Psoas muscle (tissue), 8 donors: ENCODE measurements around the gene VIPAS39. TPM values are rescaled to one million over a fixed set of nuclear protein-coding genes. Genes with fewer than 3 reads are reported as not detected.

Experiments
- ATAC-seq, 4 donors: fragments of 200-7000 bp; cut with Tn5 transposase; one replicate each; pipeline ENCODE4 v1.9.1; 2020; ENCODE audit warnings: moderate library complexity in 3 of 4, mild to moderate bottlenecking in 2 of 4
- DNase-seq, 2 donors: peaks; one replicate each; pipeline ENCODE4 v3.0.0-alpha.2; 2020
- H3K27ac ChIP-seq: fragments of 200-600 bp; one replicate; pipeline ENCODE4 v1.8.0; 2022
- H3K27me3 ChIP-seq, 3 donors: fragments of 200-600 bp in 1 of 3; one replicate each; pipeline versions ENCODE4 v1.6.1 to v1.8.0; 2013 to 2022; ENCODE audit warnings: low read length in 2 of 3, mild to moderate bottlenecking in 2 of 3, moderate library complexity in 1 of 3; ENCODE audit not compliant: insufficient read depth in 3 of 3
- H3K36me3 ChIP-seq, 2 donors: fragments of 200-600 bp in 1 of 2; one replicate each; pipeline versions ENCODE4 v1.6.1 to v1.8.0; 2013 to 2022; ENCODE audit warnings: low read depth in 1 of 2, mild to moderate bottlenecking in 1 of 2, moderate library complexity in 1 of 2; ENCODE audit not compliant: insufficient read depth in 1 of 2
- H3K4me1 ChIP-seq: fragments of 200-600 bp; one replicate; pipeline ENCODE4 v1.8.0; 2022
- H3K4me3 ChIP-seq: fragments of 200-600 bp; one replicate; pipeline ENCODE4 v1.8.0; 2022; ENCODE audit warnings: mild to moderate bottlenecking
- H3K9me3 ChIP-seq: fragments of 200-600 bp; one replicate; pipeline ENCODE4 v1.8.0; 2022
- WGBS, 3 donors: extraction: QIAGEN DNeasy Blood & Tissue Kit; methylation state at CpG; one replicate each; pipeline versions ENCODE4 v1.1.6 to v1.1.7; 2013; 5-methylcytosine and 5-hydroxymethylcytosine counted together
- intact Hi-C, 2 donors: fragments of 100-400 bp; cut with DNase I; formaldehyde crosslinking; loops; one replicate each; pipeline versions ENCODE4 v1.11.0 to v1.14.2; 2022
- polyA plus RNA-seq, 3 donors: library from polyadenylated mRNA; stranded (reverse); fragments of 200-250 nt; gene quantifications; one replicate each; pipeline ENCODE4 v1.2.3, GENCODE V29; 2013
- total RNA-seq, 4 donors: library from RNA; stranded (reverse); fragmentation: NEBNext Ultra II Directional in 2 of 4; extraction: Animal tissue kit (Norgen Biotek cat#: 25700) in 2 of 4; gene quantifications; one replicate each; pipeline versions ENCODE4 v1.2.1 to v1.2.4, GENCODE V29; 2021 to 2023
- TF ChIP-seq, protein P1 (sequence below): fragments of 200-600 bp; IDR thresholded peaks from one replicate; pipeline ENCODE4 v1.8.0; 2022; ENCODE audit warnings: antibody characterized with exemption
- donor health status: healthy with polysubstance abuse.
- donor health status: DM: no; HTN: no; CAD: no; lungs with moderate emphysema.
- donor health status: Bipolar disorder and iron deficiency.
- donor health status: healthy.
- donor health status: DM: yes; HTN: yes; CAD: no.
- donor health status: DM: no; HTN: no; CAD: no.
- donor health status: DM: no; HTN: no; CAD: no.
- donor health status: DM: yes; HTN: yes; CAD: no.

Gene VIPAS39
- total and polyA plus RNA-seq, 7 donors, result 9.6 to 22.2 (median 12.5) TPM

DNA sequence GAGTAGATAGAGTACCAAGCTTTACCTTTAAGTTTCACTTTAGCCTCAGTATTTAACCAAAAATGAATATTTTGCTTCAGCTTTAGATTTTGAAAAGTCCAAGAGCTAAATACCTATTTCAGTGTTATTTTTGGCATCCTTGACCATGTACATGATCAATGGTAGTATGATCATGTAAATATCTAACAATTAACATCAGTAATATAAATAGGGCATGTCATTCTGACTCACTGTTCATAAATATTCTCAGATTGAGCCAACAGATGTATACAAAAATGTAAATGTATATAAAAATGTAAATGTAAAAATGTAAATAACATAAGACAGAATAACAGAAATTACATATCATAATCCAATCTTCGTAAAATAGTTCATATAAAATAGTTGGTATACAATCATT lies 18.8 kb downstream of the VIPAS39 start:
- DNase-seq (no peak), ATAC-seq (no peak)
- H3K27ac ChIP-seq, result no peak overlapping the region
- 96 to 98% (median 98%) methylated on average over 1 of the region's 1 CpG for WGBS, 3 donors
- H3K9me3 ChIP-seq, result no peaks in the 10 kb centered on the region
- no peaks in the 10 kb centered on the region for H3K27me3 ChIP-seq
- intact Hi-C loops, result no loop called here
- TF ChIP-seq, protein P1, sequence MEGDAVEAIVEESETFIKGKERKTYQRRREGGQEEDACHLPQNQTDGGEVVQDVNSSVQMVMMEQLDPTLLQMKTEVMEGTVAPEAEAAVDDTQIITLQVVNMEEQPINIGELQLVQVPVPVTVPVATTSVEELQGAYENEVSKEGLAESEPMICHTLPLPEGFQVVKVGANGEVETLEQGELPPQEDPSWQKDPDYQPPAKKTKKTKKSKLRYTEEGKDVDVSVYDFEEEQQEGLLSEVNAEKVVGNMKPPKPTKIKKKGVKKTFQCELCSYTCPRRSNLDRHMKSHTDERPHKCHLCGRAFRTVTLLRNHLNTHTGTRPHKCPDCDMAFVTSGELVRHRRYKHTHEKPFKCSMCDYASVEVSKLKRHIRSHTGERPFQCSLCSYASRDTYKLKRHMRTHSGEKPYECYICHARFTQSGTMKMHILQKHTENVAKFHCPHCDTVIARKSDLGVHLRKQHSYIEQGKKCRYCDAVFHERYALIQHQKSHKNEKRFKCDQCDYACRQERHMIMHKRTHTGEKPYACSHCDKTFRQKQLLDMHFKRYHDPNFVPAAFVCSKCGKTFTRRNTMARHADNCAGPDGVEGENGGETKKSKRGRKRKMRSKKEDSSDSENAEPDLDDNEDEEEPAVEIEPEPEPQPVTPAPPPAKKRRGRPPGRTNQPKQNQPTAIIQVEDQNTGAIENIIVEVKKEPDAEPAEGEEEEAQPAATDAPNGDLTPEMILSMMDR, result no peak
- H3K36me3 ChIP-seq, result peaks cover 26 to 100% of the 10 kb centered on the region in 2 donors
- H3K4me1 ChIP-seq, result no peaks in the 10 kb centered on the region
- H3K4me3 ChIP-seq, result no peak overlapping the region

DNA sequence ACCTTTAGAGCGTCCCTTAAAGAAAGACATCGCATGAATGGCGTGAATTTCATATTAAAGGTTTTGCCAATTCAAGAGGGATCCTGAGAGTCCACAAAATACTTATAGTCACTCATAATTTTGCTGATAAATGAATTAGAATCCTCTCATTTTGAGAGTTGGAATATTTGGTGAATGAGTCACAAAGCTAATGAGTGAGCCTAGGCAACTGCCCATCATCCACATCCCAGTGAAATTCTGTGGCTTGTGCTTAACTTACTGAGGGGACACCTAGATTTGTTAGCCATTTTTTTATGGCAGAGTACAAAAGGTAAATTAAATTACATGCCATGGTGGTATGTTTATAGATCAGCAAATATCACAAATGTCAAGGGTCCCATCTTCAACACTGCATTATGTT lies 21.4 kb downstream of the VIPAS39 start:
- Histone ChIP-seq H3K36me3 (peaks cover 11 to 100% of the 10 kb centered on the region in 2 donors), H3K27ac (no peak overlapping the region)
- 97 to 99% (median 99%) methylated on average over 3 of the region's 3 CpGs for WGBS, 3 donors

DNA sequence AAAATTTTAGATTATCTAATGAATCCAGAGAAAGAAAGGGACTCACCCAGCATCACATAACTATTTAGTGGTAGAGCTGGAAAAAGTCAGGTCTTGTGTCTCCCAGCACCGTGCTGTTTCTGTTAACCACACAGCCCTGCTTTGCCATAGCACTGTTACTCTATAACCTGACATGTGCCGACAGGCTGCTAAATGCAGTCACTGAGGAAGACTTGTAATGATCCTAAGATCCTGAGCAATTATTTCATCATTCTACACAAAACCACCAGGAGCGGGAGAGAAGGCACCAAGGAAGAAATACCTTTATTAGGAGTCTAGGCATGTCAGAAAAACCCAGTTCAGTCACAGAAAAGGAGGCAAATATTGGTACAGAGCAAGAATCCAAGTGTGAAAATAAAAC lies 31.0 kb downstream of the VIPAS39 start:
- H3K9me3 ChIP-seq, result no peaks in the 10 kb centered on the region
- peaks cover 34 to 100% of the 10 kb centered on the region in 2 donors for H3K36me3 ChIP-seq
- TF ChIP-seq, protein P1, result no peak
- 96 to 97% (median 96%) methylated on average over 3 of the region's 3 CpGs for WGBS, 3 donors
- no peak overlapping the region for H3K27ac ChIP-seq
- no peaks in the 10 kb centered on the region for H3K27me3 ChIP-seq
- ATAC-seq (no peak), DNase-seq (no peak)
- no peaks in the 10 kb centered on the region for H3K4me1 ChIP-seq
- intact Hi-C loops, result no loop called here
- no peak overlapping the region for H3K4me3 ChIP-seq

More for the DNA sequence above, 21.4 kb downstream of the VIPAS39 start:
- Histone ChIP-seq H3K9me3 (no peaks in the 10 kb centered on the region), H3K4me1 (no peaks in the 10 kb centered on the region), H3K27me3 (no peaks in the 10 kb centered on the region), H3K4me3 (no peak overlapping the region)
- TF ChIP-seq, protein P1, result no peak
- DNase-seq (no peak), ATAC-seq (no peak)
- intact Hi-C loops, result no loop called here

DNA sequence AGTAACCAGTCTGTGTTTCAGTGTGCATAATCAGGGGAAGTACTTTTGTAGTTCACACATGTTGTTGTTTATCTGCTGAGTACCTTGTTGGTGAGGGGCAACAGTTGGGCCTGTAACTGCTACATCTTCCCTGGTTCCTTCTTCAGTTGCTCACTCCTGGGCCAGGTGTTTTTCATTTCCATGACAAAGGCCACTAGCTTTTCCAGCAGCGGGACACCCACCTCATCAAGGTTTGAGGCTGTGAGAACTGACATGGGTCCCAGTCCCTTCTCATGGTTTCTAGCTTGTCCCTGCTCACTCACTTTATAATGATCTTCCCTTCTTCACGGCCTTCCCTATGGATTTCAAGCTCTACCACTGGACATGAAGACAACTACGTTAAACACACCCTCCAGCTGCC lies 32.5 kb downstream of the VIPAS39 start:
- intact Hi-C loops, result no loop called here
- DNase-seq (no peak), ATAC-seq (no peak)
- H3K27ac ChIP-seq, result no peak overlapping the region
- H3K4me1 ChIP-seq, result no peaks in the 10 kb centered on the region
- no peak overlapping the region for H3K4me3 ChIP-seq
- H3K36me3 ChIP-seq, result peaks cover 34 to 86% of the 10 kb centered on the region in 2 donors
- H3K27me3 ChIP-seq, result no peaks in the 10 kb centered on the region
- TF ChIP-seq, protein P1, result no peak
- H3K9me3 ChIP-seq, result no peaks in the 10 kb centered on the region
- 92 to 94% (median 94%) methylated on average over 3 of the region's 3 CpGs for WGBS, 3 donors

DNA sequence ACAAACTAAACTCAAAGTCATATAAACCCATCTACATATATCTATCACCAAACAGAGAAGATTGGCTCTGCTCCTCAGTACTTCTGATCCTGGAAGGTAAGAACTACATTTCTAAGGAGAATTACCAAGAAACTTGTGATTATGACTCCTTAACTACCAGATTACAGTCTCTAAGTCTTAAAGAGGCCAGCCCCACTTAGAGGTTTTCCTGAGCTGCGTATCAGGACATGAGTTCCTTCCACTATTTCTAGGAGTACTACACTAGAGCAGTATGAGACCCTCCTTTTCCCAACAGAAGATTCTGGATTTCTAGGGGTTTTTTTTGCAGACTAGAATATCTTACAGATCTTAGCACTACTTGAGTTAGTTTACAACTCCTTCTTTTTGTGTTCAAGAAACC lies 34.0 kb downstream of the VIPAS39 start, which contains the start of gene NOXRED1:
TSS of gene NOXRED1 (minus strand) at position 101 of the 400 bp plus-strand sequence. CDS start 634 bp downstream, outside the sequence.
- TF ChIP-seq, protein P1, result no peak
- Histone ChIP-seq H3K36me3 (peaks cover 22 to 72% of the 10 kb centered on the region in 2 donors), H3K4me3 (no peak within 1 kb of the TSS), H3K27me3 (no peaks in the 10 kb centered on the region), H3K27ac (no peak within 1 kb of the TSS), H3K4me1 (no peaks in the 10 kb centered on the region), H3K9me3 (no peaks in the 10 kb centered on the region)
- ATAC-seq (no peak), DNase-seq (no peak)
- intact Hi-C loops, result no loop called here
- 98 to 100% (median 100%) methylated on average over 1 of the region's 1 CpG for WGBS, 3 donors
